MM.1S (cell line): ENCODE data around the gene JAK3.
"Not testable (repeated sequence)": the region's sequence is repeated elsewhere in the genome, so short reads cannot be mapped to it uniquely, and the experiment has no call there.

ENCODE experiments used
- DNase-seq: peaks from one replicate; pipeline ENCODE4 v3.0.0-alpha.2; 2015
- H2AFZ ChIP-seq: fragments of 300-600 bp; sonication (generic); 2 replicates; pipeline ENCODE4 v1.6.0; 2016; ENCODE audit warnings: antibody characterized with exemption, low read length
- H3F3A ChIP-seq: fragments of 300-600 bp; sonication (generic); 2 replicates; pipeline ENCODE4 v1.6.1; 2016; ENCODE audit warnings: mild to moderate bottlenecking, antibody characterized with exemption, low read length, moderate library complexity, mixed read lengths; ENCODE audit not compliant: insufficient read depth
- H3K27ac ChIP-seq: fragments of 300-600 bp; sonication (generic); 2 replicates; pipeline ENCODE4 v1.5.1; 2016; ENCODE audit warnings: mild to moderate bottlenecking, low read length
- H3K27me3 ChIP-seq: fragments of 300-600 bp; sonication (generic); replicated peaks from 2 replicates; pipeline ENCODE4 v1.6.0; 2016; ENCODE audit warnings: low read length; ENCODE audit not compliant: insufficient read depth
- H3K36me3 ChIP-seq: fragments of 300-600 bp; sonication (generic); replicated peaks from 2 replicates; pipeline ENCODE4 v1.6.1; 2016; ENCODE audit warnings: mild to moderate bottlenecking, low read length, mixed read lengths; ENCODE audit not compliant: insufficient read depth
- H3K4me1 ChIP-seq: fragments of 300-600 bp; sonication (generic); 2 replicates; pipeline ENCODE4 v1.6.1; 2016; ENCODE audit warnings: low read length, mixed read lengths
- H3K4me2 ChIP-seq: fragments of 300-600 bp; sonication (generic); 2 replicates; pipeline ENCODE4 v1.6.0; 2016; ENCODE audit warnings: low read depth, low read length
- H3K4me3 ChIP-seq: fragments of 300-600 bp; sonication (generic); 2 replicates; pipeline ENCODE4 v1.5.1; 2016; ENCODE audit warnings: low read length, mixed read lengths
- H3K79me2 ChIP-seq: fragments of 300-600 bp; sonication (generic); 2 replicates; pipeline ENCODE4 v1.6.1; 2016; ENCODE audit warnings: mixed run types, low read length, mixed read lengths
- H3K9ac ChIP-seq: fragments of 300-600 bp; sonication (generic); 2 replicates; pipeline ENCODE4 v1.6.1; 2016; ENCODE audit warnings: low read length, mixed read lengths
- H3K9me2 ChIP-seq: fragments of 300-600 bp; sonication (generic); replicated peaks from 2 replicates; pipeline ENCODE4 v1.6.1; 2016; ENCODE audit warnings: mild to moderate bottlenecking, low read length, mixed read lengths; ENCODE audit not compliant: insufficient read depth
- H3K9me3 ChIP-seq: fragments of 300-600 bp; sonication (generic); replicated peaks from 2 replicates; pipeline ENCODE4 v1.6.1; 2016; ENCODE audit warnings: mild to moderate bottlenecking, low read length, mixed read lengths; ENCODE audit not compliant: insufficient read depth
- H4K20me1 ChIP-seq: fragments of 300-600 bp; sonication (generic); 2 replicates; pipeline ENCODE4 v1.6.1; 2016; ENCODE audit warnings: mild to moderate bottlenecking, low read length, moderate library complexity, mixed read lengths; ENCODE audit not compliant: insufficient read depth
- CTCF ChIP-seq: fragments of 300-600 bp; sonication (generic); IDR thresholded peaks from 2 replicates; pipeline ENCODE4 v1.5.1; 2016; ENCODE audit warnings: antibody characterized with exemption, low read length, mixed read lengths
- EZH2 ChIP-seq: fragments of 300-600 bp; sonication (generic); optimal IDR thresholded peaks from 2 replicates; pipeline ENCODE3; 2017; ENCODE audit warnings: low read depth, mild to moderate bottlenecking, antibody characterized with exemption, low read length, mixed read lengths
- EZH2phosphoT487 ChIP-seq: fragments of 300-600 bp; sonication (generic); IDR thresholded peaks from 2 replicates; pipeline ENCODE4 v1.6.1; 2018; ENCODE audit warnings: antibody characterized with exemption, low read length

JAK3 gene

GRCh38 chr19:17780781-17781180 lies 67.0 kb downstream of the JAK3 start:
- no peaks in the 10 kb centered on the region for H3K4me1 ChIP-seq

GRCh38 chr19:17778968-17779929 lies 68.5 kb downstream of the JAK3 start:
- Histone ChIP-seq H3K4me3 (no peak overlapping the region), H3F3A (no peaks in the 10 kb centered on the region), H2AFZ (no peak overlapping the region), H3K27me3 (no peaks in the 10 kb centered on the region), H3K9ac (no peak overlapping the region), H4K20me1 (no peaks in the 10 kb centered on the region), H3K9me3 (no peaks in the 10 kb centered on the region), H3K79me2 (no peaks in the 10 kb centered on the region), H3K27ac (no peak overlapping the region), H3K9me2 (no peaks in the 10 kb centered on the region), H3K36me3 (no peaks in the 10 kb centered on the region), H3K4me1 (no peaks in the 10 kb centered on the region), H3K4me2 (no peak overlapping the region)
- no peak for DNase-seq
- TF ChIP-seq EZH2phosphoT487 (no peak), CTCF (no peak), EZH2 (no peak)

More at GRCh38 chr19:17780781-17781180, 67.0 kb downstream of the JAK3 start:
- no peaks in the 10 kb centered on the region for H3K9me3 ChIP-seq
- H3K9me2 ChIP-seq, result no peaks in the 10 kb centered on the region
- H3K27ac ChIP-seq, result no peak overlapping the region
- no peaks in the 10 kb centered on the region for H3F3A ChIP-seq
- H3K79me2 ChIP-seq, result no peaks in the 10 kb centered on the region
- no peak for DNase-seq
- H3K9ac ChIP-seq, result no peak overlapping the region
- TF ChIP-seq EZH2 (no peak), CTCF (no peak), EZH2phosphoT487 (no peak)
- no peaks in the 10 kb centered on the region for H3K36me3 ChIP-seq
- no peaks in the 10 kb centered on the region for H3K27me3 ChIP-seq
- H3K4me2 ChIP-seq, result no peak overlapping the region
- H4K20me1 ChIP-seq, result no peaks in the 10 kb centered on the region
- H2AFZ ChIP-seq, result no peak overlapping the region
- H3K4me3 ChIP-seq, result no peak overlapping the region

GRCh38 chr19:17778251-17778967 lies 69.4 kb downstream of the JAK3 start:
- Histone ChIP-seq H3K79me2 (no peaks in the 10 kb centered on the region), H3K27ac (no peak overlapping the region), H3K9me3 (no peaks in the 10 kb centered on the region), H3K4me1 (no peaks in the 10 kb centered on the region), H3K36me3 (no peaks in the 10 kb centered on the region), H3F3A (no peaks in the 10 kb centered on the region), H2AFZ (no peak overlapping the region), H3K9me2 (no peaks in the 10 kb centered on the region), H4K20me1 (no peaks in the 10 kb centered on the region), H3K9ac (no peak overlapping the region), H3K4me3 (no peak overlapping the region), H3K4me2 (no peak overlapping the region), H3K27me3 (no peaks in the 10 kb centered on the region)
- no peak for DNase-seq
- no peak for TF ChIP-seq EZH2phosphoT487
- TF ChIP-seq EZH2, result no peak
- no peak for TF ChIP-seq CTCF

- not testable (repeated sequence) for H3K4me2 ChIP-seq, H3K4me1 ChIP-seq, H3K27me3 ChIP-seq, H3K9me3 ChIP-seq, H3K27ac ChIP-seq, H3F3A ChIP-seq, H3K4me3 ChIP-seq, H3K79me2 ChIP-seq, H2AFZ ChIP-seq, H3K9me2 ChIP-seq, H3K9ac ChIP-seq, DNase-seq, H4K20me1 ChIP-seq, H3K36me3 ChIP-seq
Observed at GRCh38 chr19:17777840-17778239, 69.9 kb downstream of the JAK3 start.
